DND-41 (cell line): ENCODE measurements around the gene RNPEP.

Experiments
- EZH2 ChIP-seq: IDR thresholded peaks from 3 replicates; pipeline ENCODE4 v1.6.1; 2012; ENCODE audit warnings: borderline replicate concordance, low read depth, mild to moderate bottlenecking, moderate library complexity, low read length, inconsistent platforms; ENCODE audit not compliant: severe bottlenecking
- TF ChIP-seq, protein P1 (sequence below): IDR thresholded peaks from 2 replicates; pipeline ENCODE4 v1.5.1; 2012; ENCODE audit warnings: borderline replicate concordance, low read length, moderate library complexity, mild to moderate bottlenecking; ENCODE audit not compliant: poor library complexity, severe bottlenecking; ENCODE audit errors: extremely low read depth

DNA sequence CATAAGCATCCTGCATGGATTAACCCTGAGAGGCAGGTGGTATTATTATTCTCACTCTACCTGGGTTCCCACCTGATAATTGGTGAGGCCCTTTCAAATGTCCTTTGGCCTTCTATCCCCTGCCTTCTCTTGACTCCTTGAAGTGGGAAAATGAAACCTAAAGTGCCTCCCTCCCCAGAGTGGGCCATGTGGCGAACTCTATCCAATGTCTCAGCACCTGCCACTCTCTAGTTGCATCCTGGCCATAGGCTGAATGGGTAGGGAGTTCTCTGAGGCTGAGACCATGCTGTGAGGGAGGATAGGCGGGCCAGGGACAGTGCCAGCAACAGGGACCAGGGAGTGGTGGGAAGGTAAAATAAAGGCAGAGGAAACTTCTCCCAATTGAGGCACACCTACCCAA lies 63.3 kb downstream of the RNPEP start:
- TF ChIP-seq, protein P1, sequence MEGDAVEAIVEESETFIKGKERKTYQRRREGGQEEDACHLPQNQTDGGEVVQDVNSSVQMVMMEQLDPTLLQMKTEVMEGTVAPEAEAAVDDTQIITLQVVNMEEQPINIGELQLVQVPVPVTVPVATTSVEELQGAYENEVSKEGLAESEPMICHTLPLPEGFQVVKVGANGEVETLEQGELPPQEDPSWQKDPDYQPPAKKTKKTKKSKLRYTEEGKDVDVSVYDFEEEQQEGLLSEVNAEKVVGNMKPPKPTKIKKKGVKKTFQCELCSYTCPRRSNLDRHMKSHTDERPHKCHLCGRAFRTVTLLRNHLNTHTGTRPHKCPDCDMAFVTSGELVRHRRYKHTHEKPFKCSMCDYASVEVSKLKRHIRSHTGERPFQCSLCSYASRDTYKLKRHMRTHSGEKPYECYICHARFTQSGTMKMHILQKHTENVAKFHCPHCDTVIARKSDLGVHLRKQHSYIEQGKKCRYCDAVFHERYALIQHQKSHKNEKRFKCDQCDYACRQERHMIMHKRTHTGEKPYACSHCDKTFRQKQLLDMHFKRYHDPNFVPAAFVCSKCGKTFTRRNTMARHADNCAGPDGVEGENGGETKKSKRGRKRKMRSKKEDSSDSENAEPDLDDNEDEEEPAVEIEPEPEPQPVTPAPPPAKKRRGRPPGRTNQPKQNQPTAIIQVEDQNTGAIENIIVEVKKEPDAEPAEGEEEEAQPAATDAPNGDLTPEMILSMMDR = no peak
- TF ChIP-seq EZH2 = no peak
